Measurements from ENCODE around the gene TENT4A.

TENT4A gene

DNA sequence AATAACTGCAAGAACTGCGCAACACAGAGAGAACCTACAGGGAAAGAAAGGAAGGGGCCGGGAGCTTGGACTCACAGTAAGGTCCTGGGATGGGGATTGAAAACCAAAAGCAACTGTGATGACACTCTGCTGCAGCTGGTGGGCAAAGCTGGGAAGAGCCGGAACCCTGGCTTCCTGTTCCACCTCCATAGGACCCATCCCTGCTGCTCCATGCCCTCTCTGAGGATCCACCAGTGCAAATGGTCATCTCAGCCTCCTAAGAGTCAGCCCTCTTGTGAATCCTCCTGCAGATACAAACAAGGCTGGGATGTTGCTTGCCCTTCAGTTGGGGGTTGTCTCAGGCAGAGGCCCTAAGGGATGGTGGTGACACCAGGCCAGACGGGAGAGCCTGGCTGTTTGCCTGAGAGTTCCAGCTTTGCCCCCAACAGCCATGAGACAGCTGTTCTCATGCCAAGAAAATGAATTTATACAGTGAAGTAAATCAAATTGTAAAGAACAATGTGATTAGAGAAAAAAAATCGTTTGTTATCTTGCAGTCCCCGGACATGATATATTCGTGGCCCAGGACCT, 90.8 kb downstream of the TENT4A start:
- DNase-seq: no peak
- no peak for TF ChIP-seq GATA1 (IDR thresholded peaks at IDR 0.05; ENCODE audit: low read depth, low read length)
- TF ChIP-seq POLR2A (IDR thresholded peaks at IDR 0.05; ENCODE audit: low read length): no peak

DNA sequence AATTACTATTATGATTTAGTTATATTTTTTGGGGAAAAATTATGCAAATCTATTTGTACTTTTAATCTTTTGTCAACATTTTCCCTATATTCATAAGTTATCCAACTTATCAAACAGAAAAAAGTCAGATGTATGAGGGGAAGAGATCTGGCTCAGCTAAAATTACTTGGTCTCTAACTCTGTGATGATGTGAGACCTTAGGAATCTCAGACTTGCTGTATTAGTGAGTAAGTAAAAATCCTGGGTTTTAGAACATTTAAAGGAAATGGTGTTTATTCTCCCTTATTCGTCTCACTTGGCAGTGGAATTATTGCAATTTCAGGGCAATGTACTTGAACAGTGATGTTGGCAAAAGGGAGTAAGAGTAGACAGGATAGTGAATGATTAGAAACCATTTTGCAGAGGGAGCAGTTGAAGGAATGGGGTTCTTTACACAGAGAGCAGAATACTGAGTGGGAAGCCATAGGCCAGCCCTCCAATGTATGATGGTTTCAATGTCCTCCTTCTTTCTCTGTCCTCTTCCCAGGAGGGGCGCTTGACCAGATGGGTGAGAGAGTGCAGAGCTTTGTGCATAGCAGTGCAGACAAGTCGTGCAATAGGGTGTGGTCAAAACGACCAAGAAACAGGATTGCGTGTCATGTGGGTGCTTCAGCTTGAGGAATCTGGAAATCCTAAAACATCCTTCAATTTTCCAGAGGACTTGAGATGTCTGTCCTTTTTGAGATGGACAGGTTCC, 91.7 kb downstream of the TENT4A start:
- no peak for DNase-seq
- TF ChIP-seq POLR2A (IDR thresholded peaks at IDR 0.05; ENCODE audit: low read length) (no peak), GATA1 (IDR thresholded peaks at IDR 0.05; ENCODE audit: low read depth, low read length) (no peak)

- no peak for DNase-seq
- no peak for TF ChIP-seq POLR2A (IDR thresholded peaks at IDR 0.05; ENCODE audit: low read length)
- no peak for TF ChIP-seq GATA1 (IDR thresholded peaks at IDR 0.05; ENCODE audit: low read depth, low read length)
These were observed 92.6 kb downstream of the TENT4A start for GRCh38 chr5:6805841-6806240.
